HepG2 (cell line): Measurements from ENCODE around the gene AOX1. TPM values are rescaled to one million over a fixed set of nuclear protein-coding genes. Genes with fewer than 3 reads are reported as not detected.

ENCODE experiments used
- ASH2L ChIP-seq: fragments of 300-600, 200-600 bp; sonication (generic); IDR thresholded peaks from 2 replicates; pipeline ENCODE4 v1.7.0; 2017; ENCODE audit warnings: low read depth, mild to moderate bottlenecking, moderate library complexity, mixed read lengths, low read length; ENCODE audit not compliant: insufficient read length
- DMAP1 ChIP-seq: IDR thresholded peaks from 2 replicates; pipeline ENCODE4 v1.6.1; 2016
- ELF1 ChIP-seq: sonication (generic); formaldehyde crosslinking; IDR thresholded peaks from 2 replicates; pipeline ENCODE4 v1.4.0; 2020; ENCODE audit warnings: missing genetic modification reagents
- FOXP1 ChIP-seq, 2 experiments: fragments of 450-650 bp in 1 of 2; IDR thresholded peaks; 2 replicates each; pipeline ENCODE4 v1.6.1; 2017 to 2018; ENCODE audit warnings: antibody characterized with exemption in 1 of 2
- HBP1 ChIP-seq: IDR thresholded peaks from 2 replicates; pipeline ENCODE4 v1.6.1; 2016; ENCODE audit warnings: low read depth, control low read depth
- HMGXB3 ChIP-seq: sonication (generic); formaldehyde crosslinking; IDR thresholded peaks from 2 replicates; pipeline ENCODE4 v1.4.0; 2020; ENCODE audit warnings: missing genetic modification reagents, borderline replicate concordance
- MAFG ChIP-seq: sonication (generic); formaldehyde crosslinking; IDR thresholded peaks from 2 replicates; pipeline ENCODE4 v1.5.1; 2020; ENCODE audit warnings: mild to moderate bottlenecking, missing genetic modification reagents
- MED1 ChIP-seq: sonication (generic); formaldehyde crosslinking; IDR thresholded peaks from 2 replicates; pipeline ENCODE4 v1.4.0; 2020; ENCODE audit warnings: missing genetic modification reagents
- PAXIP1 ChIP-seq: sonication (generic); formaldehyde crosslinking; conservative IDR thresholded peaks from 2 replicates; pipeline ENCODE4 v1.4.0; 2020; ENCODE audit warnings: mild to moderate bottlenecking, missing genetic modification reagents, moderate library complexity
- PCBP2 ChIP-seq: fragments of 200-400 bp; formaldehyde crosslinking; optimal IDR thresholded peaks from 2 replicates; pipeline ENCODE3; 2018; ENCODE audit warnings: low read length, low read depth; ENCODE audit not compliant: poor library complexity, severe bottlenecking
- PHF20 ChIP-seq: sonication (generic); formaldehyde crosslinking; IDR thresholded peaks from 2 replicates; pipeline ENCODE4 v1.5.0; 2020; ENCODE audit warnings: mild to moderate bottlenecking, missing genetic modification reagents
- RARA ChIP-seq: IDR thresholded peaks from 2 replicates; pipeline ENCODE4 v1.6.1; 2016; ENCODE audit warnings: missing genetic modification reagents, missing compliant biosample characterization
- SNAPC2 ChIP-seq: sonication (generic); formaldehyde crosslinking; IDR thresholded peaks from 2 replicates; pipeline ENCODE4 v1.8.1; 2022; ENCODE audit warnings: mild to moderate bottlenecking, missing genetic modification reagents
- SRSF4 ChIP-seq: fragments of 200-400 bp; formaldehyde crosslinking; IDR thresholded peaks from one replicate; pipeline ENCODE4 v1.6.1; 2018; ENCODE audit warnings: mild to moderate bottlenecking, low read depth, low read length, moderate library complexity; ENCODE audit not compliant: poor library complexity, severe bottlenecking
- TGIF2 ChIP-seq: IDR thresholded peaks from 2 replicates; pipeline ENCODE4 v1.6.1; 2016; ENCODE audit warnings: control low read depth, missing compliant biosample characterization
- ZEB1 ChIP-seq: IDR thresholded peaks from 2 replicates; pipeline ENCODE4 v1.6.1; 2012; ENCODE audit warnings: mild to moderate bottlenecking, low read depth, inconsistent platforms; ENCODE audit not compliant: insufficient replicate concordance
- ZFP36L1 ChIP-seq: sonication (generic); formaldehyde crosslinking; IDR thresholded peaks from 2 replicates; pipeline ENCODE4 v1.8.0; 2022; ENCODE audit warnings: mild to moderate bottlenecking, missing genetic modification reagents, moderate library complexity
- ZFYVE20 ChIP-seq: sonication (generic); formaldehyde crosslinking; IDR thresholded peaks from 2 replicates; pipeline ENCODE4 v1.8.0; 2023; ENCODE audit warnings: low read depth, mild to moderate bottlenecking, moderate library complexity, missing genetic modification reagents, borderline replicate concordance
- ZNF605 ChIP-seq: sonication (generic); formaldehyde crosslinking; IDR thresholded peaks from 2 replicates; pipeline ENCODE4 v1.8.0; 2022; ENCODE audit warnings: mild to moderate bottlenecking, missing genetic modification reagents
- polyA plus RNA-seq, 8 experiments: library from polyadenylated mRNA; depleted of rRNA in 3 of 8; stranded (reverse) in 7 of 8; unstranded in 1 of 8; fragments of >200 nt; fragmentation: Illumina TruSeq in 4 of 8; extraction: Trizol in 4 of 8; gene quantifications; 2 replicates each; pipeline versions ENCODE4 v1.2.1 to v1.2.3, GENCODE V29; 2011 to 2016; ENCODE audit warnings: low read depth in 4 of 8, missing spikeins in 1 of 8, mixed read lengths in 1 of 8; ENCODE audit not compliant: insufficient read depth in 1 of 8
- total RNA-seq, 5 experiments: library from RNA; depleted of rRNA; stranded (reverse); fragments of >200 nt; fragmentation: Illumina TruSeq; extraction: Trizol; gene quantifications; 2 replicates each; pipeline ENCODE4 v1.2.3, GENCODE V29; 2016; ENCODE audit warnings: low read depth in 1 of 5

Gene AOX1
- total and polyA plus RNA-seq, 2 of the 13 experiments (the other 11 are each of a cell fraction or from before 2014, with no cell fraction given), result 9.2 to 18.0 TPM

- TF ChIP-seq HBP1, result no peak
- 0 out of 2 replicates have a peak, but pooled peaks have one; percentile 26 for TF ChIP-seq ELF1 (CRISPR knock-in tag)
- TF ChIP-seq ZFP36L1 (CRISPR knock-in tag), result no peak
- TF ChIP-seq ASH2L, result peak; percentile 22
- TF ChIP-seq HMGXB3 (CRISPR knock-in tag), result 0 out of 2 replicates have a peak, but pooled peaks have one; percentile 28
- no peak for TF ChIP-seq SNAPC2 (CRISPR knock-in tag)
- TF ChIP-seq ZFYVE20, result no peak
- 0 out of 2 replicates have a peak, but pooled peaks have one; percentile 22 for TF ChIP-seq RARA
- peak; percentile 85 for TF ChIP-seq PAXIP1
- peak; percentile 38; the same call in 1 of the 2 replicates for TF ChIP-seq MED1
- no peak for TF ChIP-seq ZNF605 (CRISPR knock-in tag)
- no peak for TF ChIP-seq FOXP1 (IDR thresholded peaks at IDR 0.05)
- TF ChIP-seq FOXP1 (CRISPR knock-in tag; IDR thresholded peaks at IDR 0.05), result peak; percentile 67
- no peak for TF ChIP-seq DMAP1 (CRISPR knock-in tag)
- no peak for TF ChIP-seq ZEB1
- TF ChIP-seq PCBP2, result no peak
- TF ChIP-seq MAFG (CRISPR knock-in tag), result no peak
- TF ChIP-seq SRSF4, result no peak
- no peak for TF ChIP-seq PHF20 (CRISPR knock-in tag)
- no peak for TF ChIP-seq TGIF2 (CRISPR knock-in tag)
Measured at GRCh38 chr2:200603972-200604371, 18.2 kb downstream of the AOX1 start (continued).
